HG02759 (cell line): ENCODE results near the gene TIMM10.

Source experiments
- ATAC-seq: cut with Tn5 transposase; IDR thresholded peaks from one replicate; pipeline ENCODE4 v1.9.1; 2021; ENCODE audit warnings: mild to moderate bottlenecking, moderate library complexity; ENCODE audit not compliant: unreplicated experiment

The TIMM10 gene

DNA sequence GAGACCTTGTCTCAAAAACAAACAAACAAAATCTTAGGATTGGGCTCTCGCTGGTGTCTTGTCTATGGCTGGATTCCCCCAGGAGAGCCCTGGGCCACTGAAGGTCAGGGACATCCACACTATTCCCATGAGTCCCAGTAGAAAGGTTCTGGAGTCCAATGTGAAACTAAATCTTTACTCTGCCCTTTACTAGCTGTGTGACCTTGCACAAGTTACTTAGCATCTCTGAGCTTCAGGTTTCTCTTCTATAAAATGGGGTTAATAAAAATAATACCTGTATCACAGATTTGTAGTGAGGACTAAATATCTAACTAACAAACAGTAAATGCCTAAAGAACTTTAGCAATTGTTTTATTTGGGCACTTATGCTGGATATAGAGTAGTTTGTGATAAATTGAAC, 24.0 kb downstream of the TIMM10 start:
- ATAC-seq: no peak

DNA sequence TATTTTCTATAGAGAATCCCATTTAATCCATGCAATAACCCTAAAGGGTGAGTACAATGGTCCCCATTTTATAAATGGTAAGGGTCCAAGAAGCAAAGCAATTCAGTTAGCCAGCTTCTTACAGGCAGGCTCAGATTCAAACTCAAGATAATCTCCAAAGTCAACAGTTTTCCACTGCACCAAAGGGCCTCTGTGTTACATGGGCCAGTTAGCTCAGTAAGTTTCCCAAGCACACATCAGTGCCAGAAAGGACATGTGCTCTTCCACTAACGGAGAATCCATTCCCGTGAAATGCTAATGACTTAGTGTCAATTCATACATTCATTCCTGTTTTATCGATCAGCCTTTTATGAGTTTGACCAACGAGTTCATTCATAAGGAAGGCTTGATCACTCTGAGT, 26.0 kb downstream of the TIMM10 start:
- ATAC-seq: no peak

DNA sequence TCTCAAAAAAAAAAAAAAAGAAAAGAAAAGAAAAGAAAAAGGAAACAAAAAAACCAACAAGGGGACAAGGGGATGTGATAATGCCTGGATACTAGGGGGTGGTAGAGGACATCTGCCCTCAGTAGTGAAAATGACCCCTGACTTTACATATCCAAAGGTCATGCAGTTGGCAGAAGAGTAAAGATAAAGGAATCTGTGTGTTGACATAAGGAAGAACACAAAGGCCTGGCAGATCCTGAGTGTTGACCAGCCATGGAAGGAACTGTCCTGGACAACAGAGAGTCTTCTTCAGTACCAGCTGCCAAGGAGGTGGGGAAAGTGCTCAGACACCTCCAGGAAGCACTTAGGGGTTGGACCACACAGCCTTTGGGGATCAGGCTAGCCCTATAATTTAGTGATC, 27.7 kb downstream of the TIMM10 start:
- ATAC-seq: no peak

DNA sequence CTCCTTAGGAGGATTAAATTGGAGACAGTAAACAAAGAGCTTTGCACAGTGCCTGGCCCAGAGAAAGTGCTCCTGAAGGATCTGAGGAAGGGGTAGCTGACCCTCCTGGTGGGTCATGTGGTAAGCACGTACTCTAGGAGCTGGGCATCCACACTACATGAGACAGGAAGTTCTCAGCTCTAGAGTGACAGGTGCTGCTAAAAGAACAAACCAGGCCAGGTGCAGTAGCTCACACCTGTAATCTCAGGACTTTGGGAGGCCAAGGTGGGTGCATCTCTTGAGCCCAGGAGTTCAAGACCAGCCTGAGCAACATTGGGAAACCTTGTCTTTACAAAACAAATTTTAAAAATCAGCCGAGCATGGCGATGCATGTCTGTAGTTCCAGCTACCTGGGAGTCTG, 28.2 kb downstream of the TIMM10 start:
- no peak for ATAC-seq

DNA sequence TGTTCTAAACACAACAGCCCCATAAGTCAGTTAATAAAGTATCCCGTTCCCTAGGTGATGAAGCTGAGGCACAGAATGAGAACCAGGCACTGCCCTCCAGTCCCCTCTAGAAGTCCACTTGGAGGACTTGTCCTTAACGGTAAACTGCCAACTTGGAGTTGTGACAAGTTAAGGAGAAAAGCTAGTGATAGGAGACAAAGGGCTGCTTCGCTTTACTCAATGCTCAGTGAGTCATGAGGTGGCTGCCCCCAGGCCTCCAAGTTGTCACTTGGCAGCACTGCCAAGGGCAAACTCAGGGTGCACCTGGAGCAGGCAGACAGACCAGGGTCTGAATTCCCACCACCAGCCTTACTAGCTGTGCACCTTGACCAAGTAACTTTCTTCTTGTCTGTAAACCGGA, 28.6 kb downstream of the TIMM10 start:
- no peak for ATAC-seq

DNA sequence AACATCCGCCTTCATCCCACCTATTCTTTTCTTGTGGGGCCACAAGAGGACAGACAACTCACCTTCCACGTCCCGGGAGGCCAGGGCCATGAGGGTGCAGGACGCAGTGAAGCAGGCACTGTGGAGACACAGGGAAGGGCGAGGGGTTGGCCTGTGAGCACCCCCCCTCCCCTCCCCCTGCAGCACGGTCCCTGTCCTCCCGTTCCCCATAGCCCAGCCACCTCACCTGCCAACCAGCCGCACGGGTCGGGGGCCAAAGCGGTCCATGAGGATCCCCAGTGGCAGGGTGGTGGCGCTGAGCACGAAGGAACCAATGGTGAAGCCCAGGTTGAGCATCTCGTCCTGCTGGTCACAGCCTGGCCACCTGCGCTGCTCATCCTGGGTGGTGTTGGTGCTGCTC, 29.6 kb downstream of the TIMM10 start:
- ATAC-seq: no peak

DNA sequence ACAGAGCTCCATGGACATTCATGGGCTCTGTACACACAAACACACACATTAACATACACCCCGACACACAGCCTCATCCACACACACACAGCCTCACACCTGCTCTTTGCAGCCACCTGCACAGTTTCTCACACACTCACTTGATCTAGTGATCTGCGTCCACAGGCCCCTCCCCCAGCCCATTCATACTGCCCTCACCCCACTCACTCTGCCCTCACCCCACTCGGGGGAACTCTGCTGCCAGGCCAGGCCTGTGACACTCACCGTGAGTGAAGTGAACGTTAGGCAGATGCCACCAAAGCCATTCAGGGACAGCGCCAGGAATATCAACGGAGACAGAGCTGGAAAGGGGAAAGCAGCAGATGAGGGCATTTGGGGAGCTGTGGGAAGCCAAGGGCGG, 30.0 kb downstream of the TIMM10 start:
- ATAC-seq: no peak

DNA sequence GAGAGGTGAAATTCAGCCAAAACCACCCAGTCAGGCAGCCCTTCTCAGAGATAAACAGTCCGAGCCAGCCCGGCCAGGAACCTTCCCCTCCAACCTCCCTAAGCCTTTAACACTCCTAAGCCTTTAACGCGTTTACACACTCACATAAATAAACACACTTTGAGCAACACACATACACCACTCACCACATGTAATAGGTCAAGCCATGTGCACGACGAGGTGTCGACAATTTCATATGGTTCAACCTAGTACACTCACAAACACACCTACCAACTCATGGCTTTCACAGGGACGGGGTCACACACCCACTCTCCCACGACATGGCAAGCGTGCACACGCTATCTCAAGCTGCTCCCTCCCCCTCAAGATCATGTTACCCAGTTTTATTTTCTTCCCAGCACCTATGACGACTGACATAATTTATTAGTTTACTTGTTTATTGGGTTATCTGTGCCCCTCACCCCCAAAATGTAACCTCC, 30.5 kb downstream of the TIMM10 start:
- peak; percentile 21 for ATAC-seq

DNA sequence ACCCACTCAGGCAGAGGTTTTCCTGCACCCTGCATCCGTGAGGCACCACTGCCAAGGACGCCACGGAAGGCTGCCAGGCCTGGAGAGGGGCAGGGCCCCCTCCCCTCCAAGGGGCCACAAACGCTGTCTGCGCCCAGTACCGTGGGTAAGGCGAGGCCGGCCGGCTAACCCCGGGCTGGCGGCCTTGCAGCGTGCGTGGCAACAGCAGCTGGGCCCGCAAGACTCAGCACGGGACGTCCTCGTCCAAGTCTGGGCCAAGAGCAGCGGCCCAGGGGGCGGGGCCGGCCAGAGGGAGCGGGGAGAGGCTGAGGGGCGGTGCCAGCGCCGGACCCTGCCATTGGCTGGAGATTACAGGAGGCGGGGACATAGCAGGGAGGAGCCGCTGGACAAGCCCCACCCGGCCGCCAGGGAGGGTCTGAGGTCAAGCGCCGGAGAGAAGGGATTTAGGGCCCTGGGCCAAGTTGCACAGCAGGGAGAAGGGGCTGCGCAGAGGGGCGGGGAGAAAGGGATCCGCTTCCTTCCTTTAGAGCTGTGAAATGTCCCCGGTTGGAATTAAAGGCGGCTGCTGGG, 31.1 kb downstream of the TIMM10 start:
- ATAC-seq: peak; percentile 100

DNA sequence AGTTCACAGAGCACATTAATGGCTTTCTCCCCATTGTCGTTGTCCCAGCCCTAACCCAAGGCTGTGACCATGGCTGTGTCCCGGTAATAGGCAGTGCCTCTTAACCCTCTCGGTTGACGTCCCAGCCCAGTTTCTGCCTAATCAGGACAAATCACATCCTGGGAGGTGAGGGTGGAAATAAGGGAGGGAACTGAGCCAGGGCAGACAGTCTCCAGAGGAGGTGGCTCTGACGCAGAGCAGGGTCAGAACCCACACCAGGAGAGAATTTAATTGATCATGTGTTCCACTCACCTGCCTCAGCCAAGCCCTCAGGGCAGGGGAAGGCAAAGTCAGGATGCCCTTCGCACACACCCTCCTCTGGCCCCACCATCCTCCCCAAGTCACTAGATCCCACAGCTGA, 32.0 kb downstream of the TIMM10 start:
- no peak for ATAC-seq

DNA sequence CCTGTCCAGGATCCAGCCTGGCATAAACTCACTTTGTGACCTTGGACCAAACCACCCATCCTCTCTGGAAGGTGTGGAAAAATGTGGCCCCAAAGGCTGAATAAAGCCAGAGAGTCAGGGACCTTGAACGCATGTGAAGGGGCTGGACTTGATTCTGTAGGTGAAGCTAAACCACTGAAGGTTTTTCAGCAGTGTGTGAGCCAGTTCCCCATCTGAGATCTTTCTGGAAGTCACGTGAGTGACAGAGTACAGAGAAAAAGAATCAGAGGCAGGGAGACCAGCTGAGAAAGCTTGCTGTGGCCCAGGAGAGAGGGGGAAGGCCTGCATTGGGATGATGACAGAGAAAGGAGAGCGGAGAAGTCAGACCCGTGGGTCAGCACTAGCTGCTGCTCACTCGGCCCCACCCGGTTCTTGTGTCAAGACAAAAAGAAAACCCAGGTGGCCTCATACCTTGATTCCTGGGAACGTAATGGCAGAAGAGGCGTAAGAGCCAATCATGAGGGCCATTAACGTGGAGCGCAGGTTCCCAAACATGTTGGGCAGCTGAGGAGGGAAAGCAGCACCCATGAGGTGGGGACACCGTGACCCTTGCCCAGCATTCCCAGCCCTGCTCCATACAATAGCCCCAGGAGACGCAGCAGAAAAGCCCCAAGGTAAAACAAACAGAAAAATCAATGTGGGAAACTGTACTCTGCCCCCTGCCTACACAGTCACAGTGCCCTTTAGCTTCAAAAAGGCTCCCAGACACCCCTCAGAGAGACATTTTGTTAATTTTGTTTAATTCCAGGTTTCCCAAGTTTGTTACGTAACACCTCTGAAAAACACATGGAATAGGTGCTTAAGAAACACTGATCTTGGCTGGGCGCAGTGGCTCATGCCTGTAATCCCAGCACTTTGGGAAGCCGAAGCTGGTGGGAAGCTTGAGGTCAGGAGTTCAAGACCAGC, 33.0 kb downstream of the TIMM10 start:
- no peak for ATAC-seq

DNA sequence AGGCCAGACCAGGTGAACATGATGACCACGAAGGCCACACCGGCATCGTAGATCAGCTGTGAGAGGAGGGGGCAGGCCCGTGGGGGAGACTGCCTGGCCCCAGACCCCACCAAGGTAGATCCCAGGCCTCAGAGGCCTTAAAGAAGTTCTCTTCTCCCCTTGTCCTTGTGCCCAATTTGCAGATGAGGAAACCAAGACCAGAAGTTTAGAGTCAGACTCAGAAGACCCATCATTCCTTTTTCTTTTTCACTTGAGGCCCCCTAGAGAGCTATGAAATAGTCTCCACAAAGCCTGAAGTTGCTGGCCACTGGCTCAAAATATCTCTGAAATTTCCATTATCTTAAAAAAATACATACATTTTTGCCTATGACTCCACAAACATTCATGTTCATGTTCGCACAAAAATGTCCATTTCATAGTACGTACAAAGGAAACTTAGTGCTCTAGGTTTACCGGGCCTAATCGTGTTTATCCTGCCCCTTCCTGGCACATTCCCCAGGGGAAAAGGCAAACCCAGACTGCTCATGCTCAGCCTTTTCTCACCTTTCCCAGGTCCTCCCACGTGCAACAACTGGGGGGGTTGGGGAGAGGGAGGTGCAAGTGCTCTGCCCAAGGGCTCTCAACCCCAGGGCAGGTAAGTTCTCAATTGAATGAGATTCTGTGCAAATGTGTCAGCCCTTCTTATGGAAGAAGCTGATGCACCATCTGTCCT, 34.3 kb downstream of the TIMM10 start:
- no peak for ATAC-seq

DNA sequence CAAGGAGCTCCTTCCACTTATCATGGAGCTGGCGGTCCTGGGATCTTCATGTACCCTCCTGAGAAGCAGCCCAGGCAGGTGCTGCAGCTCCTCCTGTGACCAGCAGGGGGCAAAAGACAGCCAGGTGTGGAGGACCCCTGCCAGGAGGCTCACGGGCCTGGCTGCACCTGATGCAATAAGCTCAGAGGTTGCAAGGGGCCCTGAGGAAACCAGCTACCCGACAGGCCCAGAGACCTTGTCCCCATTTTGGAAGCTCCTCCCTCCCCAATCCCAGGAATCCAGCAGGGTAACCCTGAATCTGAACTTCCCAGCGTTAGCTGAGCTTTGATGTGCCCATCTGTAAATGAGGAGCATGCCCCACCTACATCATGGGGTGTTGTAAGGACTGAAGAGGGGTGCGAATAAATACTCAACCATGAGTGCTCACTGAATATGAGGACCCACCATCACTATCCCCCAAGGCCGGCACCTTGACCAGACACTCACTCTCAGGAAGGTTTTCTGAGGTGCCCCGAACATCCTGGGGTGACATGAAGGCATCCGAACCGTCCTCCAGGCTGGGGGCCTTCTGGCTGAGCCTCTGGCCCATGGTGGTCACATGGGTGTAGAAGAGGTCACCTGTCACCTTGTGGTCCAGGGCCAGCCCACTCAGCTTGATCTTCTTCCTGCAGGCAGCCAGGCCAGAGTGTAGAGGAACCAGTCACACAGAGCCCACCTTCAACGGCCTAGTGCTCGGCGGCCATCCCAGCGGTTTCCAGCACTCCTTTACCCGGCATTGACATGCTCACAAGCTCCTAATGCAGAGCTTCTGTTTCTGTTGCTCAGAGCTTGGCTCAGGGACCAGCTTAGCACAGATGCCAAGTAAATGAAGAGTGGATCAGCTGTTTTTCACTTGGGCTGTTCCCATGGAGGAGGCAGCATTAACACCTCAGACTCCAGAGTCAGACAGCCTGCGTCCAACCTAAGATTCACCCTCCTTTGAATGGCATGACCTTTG, 36.7 kb downstream of the TIMM10 start:
- ATAC-seq: peak; percentile 77

DNA sequence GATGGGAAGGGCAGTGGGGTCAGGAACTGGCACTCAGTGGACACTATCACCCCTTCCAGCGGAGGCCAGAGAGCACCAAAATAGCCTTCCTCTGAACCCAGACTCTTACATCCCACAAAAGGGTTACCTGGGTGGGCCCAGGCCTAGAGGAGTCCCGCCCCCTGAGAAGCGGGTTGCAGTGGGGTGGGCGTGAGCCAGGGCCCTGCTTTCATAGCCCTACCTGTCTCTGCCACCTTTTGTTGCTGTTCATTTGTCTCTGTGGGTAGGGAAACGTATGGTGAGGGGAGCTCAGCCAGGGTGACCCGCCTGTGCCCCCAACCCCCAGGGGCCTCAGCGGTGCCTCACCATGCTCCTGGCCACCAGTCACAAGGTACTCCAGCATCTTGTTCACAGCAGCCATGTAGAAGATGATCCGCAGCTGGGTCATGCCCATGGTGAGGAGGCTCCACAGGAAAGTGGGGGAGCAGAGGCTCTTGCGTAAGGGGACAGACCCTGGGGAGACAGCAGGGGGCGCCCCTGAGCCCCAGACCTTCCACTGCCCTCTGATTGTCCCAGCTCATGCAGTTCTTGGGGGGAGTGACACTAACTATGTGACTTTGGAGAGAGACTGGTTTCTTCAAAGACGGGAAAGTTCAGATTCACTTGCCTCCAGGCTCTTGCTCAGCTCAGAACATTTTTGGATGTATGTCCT, 39.0 kb downstream of the TIMM10 start:
- ATAC-seq: peak; percentile 47

DNA sequence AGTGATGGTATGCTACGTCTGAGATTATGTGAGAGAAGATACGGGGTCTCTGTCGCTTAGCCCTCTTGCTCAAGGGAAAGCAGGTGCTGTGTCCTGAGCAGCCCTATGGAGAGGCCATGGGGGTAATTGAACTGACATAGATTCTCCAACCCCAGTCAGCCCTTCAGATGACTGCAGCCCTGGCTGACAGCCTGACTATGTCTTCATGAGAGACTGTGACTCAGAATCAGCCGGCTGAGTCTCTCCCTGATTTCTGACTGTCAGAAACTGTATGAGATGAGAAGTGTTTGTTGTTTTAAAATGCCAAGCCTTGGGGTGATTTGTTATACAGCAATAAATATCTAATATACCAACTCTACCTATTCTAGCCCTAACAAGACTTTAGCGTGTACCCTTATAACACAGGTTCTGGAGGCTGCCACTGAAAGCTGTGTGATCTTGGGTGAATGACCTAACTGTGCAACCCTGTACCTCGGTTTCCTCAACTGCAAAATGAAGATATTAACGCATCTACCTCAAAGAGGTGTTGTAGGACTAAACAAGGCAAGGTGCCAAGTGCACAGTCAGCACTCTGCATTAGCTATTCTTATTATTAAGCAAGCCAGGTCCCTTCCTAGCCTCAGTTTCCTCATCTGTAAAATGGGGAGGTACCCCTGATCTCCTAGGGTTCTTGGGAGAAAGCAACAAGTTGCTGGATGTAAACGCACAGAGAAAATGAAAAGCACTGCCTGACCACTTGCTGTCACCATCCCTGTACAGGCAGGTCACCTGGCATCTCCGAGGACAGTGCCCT, 39.9 kb downstream of the TIMM10 start:
- no peak for ATAC-seq

DNA sequence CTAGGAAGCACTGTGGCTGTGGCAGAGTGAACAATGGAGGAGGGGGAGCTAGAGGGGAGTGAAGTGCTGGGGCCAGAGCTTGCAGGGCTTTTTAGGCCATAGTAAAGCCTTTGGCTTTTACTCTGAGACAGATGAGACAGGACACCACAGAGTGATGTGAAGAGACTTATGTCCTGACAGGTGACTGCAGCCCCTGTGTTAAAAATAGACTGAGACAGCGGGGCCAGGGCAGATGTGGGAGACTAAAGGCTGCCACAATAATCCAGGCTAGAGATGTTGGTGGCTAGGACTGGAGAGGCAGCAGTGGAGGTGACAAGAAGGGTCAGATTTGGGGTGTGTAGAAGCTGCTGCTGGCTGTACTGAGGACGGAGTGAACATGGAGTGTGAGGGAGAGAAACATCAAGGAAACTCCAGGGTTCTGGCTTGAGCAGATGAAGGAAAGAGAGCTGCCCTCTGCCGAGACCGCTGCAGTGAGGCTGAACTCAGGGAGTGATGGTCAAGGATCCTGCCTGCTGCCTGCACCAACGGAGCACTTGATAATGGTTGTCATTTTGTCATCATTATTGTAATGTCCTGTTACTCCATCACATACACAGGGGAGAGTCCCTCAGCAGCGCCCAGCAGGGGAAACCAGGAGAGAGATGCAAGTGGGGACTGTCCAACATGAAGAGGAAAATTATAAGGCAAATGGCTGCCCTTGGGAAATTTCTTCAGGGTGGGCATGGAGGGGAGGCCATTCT, 42.5 kb downstream of the TIMM10 start:
- no peak for ATAC-seq

DNA sequence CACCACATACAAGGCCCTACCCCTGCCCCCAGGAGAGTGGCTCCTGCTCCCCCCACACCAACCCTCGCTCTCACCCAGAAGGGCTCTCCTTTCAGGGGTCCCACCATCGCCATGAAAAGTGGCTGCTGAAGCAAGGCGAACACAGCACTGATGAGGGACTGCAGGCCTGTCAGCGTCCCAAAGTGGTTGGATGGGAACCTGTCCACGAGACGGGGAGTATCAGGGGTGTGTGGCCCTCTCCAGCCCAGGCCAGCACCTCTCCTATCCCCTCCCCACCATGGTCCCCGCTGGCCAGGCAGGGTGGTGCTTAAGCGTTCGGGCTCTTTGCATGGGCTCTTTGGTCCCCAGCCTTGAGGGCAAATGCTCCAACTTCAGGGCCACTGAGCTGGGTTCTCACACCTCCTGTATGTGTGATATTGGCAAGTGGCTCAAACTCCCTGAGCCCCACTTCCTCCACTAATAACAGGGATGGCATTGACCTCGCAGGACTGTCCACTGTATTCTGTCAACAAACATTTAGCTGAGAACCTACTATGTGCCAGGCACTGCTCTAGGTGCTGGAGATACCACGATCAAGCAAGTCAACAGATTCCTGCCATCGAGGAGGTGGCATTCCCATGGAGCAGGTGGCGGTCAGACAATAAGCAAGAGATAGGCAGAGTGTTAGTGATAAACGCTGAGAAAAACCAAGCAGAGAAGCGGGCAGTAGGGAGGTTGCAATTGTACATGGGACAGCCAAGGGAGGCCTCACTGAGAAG, 43.4 kb downstream of the TIMM10 start:
- no peak for ATAC-seq
